SK-N-SH (cell line): Measurements from ENCODE around the gene SOX3.

Experiments used
- EP300 ChIP-seq, 2 experiments: IDR thresholded peaks; 2 replicates each; pipeline versions ENCODE4 v1.4.0 to v1.6.1; 2012; ENCODE audit warnings: borderline replicate concordance in 1 of 2, low read depth in 1 of 2, low read length in 1 of 2
- JUND ChIP-seq: IDR thresholded peaks from 2 replicates; pipeline ENCODE4 v1.4.0; 2012
- MXI1 ChIP-seq: IDR thresholded peaks from 2 replicates; pipeline ENCODE4 v1.6.1; 2012; ENCODE audit warnings: mild to moderate bottlenecking, low read depth, low read length, improper control_type of control experiment
- RAD21 ChIP-seq: IDR thresholded peaks from 2 replicates; pipeline ENCODE4 v1.6.1; 2012; ENCODE audit warnings: mild to moderate bottlenecking, low read length
- SIN3A ChIP-seq: IDR thresholded peaks from 2 replicates; pipeline ENCODE4 v1.6.1; 2012; ENCODE audit warnings: low read depth, mild to moderate bottlenecking, low read length, moderate library complexity, borderline replicate concordance
- TEAD4 ChIP-seq: IDR thresholded peaks from 2 replicates; pipeline ENCODE4 v1.4.0; 2012; ENCODE audit warnings: mild to moderate bottlenecking, borderline replicate concordance; ENCODE audit not compliant: insufficient read depth
- YY1 ChIP-seq: IDR thresholded peaks from 2 replicates; pipeline ENCODE4 v1.4.0; 2012; ENCODE audit warnings: low read depth, mild to moderate bottlenecking
- TF ChIP-seq, protein P1 (sequence below): fragments of 200-600 bp; sonication (generic); IDR thresholded peaks from 2 replicates; pipeline ENCODE4 v1.6.1; 2017; ENCODE audit warnings: antibody characterized with exemption, mild to moderate bottlenecking, moderate library complexity
- TF ChIP-seq, protein P2 (sequence below): IDR thresholded peaks from 2 replicates; pipeline ENCODE4 v1.4.0; 2012; ENCODE audit warnings: low read depth, borderline replicate concordance
- TF ChIP-seq, protein P3 (sequence below): IDR thresholded peaks from 2 replicates; pipeline ENCODE4 v1.6.1; 2012; ENCODE audit warnings: mild to moderate bottlenecking, low read depth, low read length, moderate library complexity
- TF ChIP-seq, protein P4 (sequence below): fragments of 150-350 bp; IDR thresholded peaks from 2 replicates; pipeline ENCODE4 v1.6.1; 2017; ENCODE audit warnings: antibody characterized with exemption, low read length, low read depth, borderline replicate concordance
- TF ChIP-seq, protein P5 (sequence below): IDR thresholded peaks from 2 replicates; pipeline ENCODE4 v1.4.0; 2012; ENCODE audit warnings: low read depth

DNA sequence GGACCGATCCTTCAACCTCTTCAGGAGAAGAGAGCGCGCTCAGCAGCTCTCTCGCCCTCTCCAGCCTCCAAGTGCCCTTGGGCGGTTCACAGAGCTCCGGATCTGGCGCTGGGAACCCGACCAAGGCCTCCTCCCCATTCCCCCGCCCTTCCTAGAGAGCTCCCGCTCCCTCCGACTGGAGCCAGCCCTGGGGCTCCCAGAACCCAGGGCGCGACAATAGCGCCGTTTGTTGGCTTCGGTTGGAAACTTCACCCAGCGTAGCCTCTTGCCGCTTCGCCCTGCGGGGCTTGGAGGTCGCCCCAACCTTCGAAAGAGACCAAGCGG lies 3.1 kb upstream of the SOX3 start:
- no peak for TF ChIP-seq EP300 (IDR thresholded peaks at IDR 0.05; ENCODE audit: borderline replicate concordance in 1 of 2, low read depth in 1 of 2, low read length in 1 of 2)
- TF ChIP-seq MXI1, result no peak
- no peak for TF ChIP-seq RAD21
- TF ChIP-seq, protein P1, sequence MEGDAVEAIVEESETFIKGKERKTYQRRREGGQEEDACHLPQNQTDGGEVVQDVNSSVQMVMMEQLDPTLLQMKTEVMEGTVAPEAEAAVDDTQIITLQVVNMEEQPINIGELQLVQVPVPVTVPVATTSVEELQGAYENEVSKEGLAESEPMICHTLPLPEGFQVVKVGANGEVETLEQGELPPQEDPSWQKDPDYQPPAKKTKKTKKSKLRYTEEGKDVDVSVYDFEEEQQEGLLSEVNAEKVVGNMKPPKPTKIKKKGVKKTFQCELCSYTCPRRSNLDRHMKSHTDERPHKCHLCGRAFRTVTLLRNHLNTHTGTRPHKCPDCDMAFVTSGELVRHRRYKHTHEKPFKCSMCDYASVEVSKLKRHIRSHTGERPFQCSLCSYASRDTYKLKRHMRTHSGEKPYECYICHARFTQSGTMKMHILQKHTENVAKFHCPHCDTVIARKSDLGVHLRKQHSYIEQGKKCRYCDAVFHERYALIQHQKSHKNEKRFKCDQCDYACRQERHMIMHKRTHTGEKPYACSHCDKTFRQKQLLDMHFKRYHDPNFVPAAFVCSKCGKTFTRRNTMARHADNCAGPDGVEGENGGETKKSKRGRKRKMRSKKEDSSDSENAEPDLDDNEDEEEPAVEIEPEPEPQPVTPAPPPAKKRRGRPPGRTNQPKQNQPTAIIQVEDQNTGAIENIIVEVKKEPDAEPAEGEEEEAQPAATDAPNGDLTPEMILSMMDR, result no peak
- no peak for TF ChIP-seq TEAD4
- no peak for TF ChIP-seq SIN3A
- no peak for TF ChIP-seq JUND
- TF ChIP-seq, protein P2, sequence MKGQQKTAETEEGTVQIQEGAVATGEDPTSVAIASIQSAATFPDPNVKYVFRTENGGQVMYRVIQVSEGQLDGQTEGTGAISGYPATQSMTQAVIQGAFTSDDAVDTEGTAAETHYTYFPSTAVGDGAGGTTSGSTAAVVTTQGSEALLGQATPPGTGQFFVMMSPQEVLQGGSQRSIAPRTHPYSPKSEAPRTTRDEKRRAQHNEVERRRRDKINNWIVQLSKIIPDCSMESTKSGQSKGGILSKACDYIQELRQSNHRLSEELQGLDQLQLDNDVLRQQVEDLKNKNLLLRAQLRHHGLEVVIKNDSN, result no peak
- TF ChIP-seq, protein P3, sequence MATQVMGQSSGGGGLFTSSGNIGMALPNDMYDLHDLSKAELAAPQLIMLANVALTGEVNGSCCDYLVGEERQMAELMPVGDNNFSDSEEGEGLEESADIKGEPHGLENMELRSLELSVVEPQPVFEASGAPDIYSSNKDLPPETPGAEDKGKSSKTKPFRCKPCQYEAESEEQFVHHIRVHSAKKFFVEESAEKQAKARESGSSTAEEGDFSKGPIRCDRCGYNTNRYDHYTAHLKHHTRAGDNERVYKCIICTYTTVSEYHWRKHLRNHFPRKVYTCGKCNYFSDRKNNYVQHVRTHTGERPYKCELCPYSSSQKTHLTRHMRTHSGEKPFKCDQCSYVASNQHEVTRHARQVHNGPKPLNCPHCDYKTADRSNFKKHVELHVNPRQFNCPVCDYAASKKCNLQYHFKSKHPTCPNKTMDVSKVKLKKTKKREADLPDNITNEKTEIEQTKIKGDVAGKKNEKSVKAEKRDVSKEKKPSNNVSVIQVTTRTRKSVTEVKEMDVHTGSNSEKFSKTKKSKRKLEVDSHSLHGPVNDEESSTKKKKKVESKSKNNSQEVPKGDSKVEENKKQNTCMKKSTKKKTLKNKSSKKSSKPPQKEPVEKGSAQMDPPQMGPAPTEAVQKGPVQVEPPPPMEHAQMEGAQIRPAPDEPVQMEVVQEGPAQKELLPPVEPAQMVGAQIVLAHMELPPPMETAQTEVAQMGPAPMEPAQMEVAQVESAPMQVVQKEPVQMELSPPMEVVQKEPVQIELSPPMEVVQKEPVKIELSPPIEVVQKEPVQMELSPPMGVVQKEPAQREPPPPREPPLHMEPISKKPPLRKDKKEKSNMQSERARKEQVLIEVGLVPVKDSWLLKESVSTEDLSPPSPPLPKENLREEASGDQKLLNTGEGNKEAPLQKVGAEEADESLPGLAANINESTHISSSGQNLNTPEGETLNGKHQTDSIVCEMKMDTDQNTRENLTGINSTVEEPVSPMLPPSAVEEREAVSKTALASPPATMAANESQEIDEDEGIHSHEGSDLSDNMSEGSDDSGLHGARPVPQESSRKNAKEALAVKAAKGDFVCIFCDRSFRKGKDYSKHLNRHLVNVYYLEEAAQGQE, result no peak
- TF ChIP-seq, protein P4, sequence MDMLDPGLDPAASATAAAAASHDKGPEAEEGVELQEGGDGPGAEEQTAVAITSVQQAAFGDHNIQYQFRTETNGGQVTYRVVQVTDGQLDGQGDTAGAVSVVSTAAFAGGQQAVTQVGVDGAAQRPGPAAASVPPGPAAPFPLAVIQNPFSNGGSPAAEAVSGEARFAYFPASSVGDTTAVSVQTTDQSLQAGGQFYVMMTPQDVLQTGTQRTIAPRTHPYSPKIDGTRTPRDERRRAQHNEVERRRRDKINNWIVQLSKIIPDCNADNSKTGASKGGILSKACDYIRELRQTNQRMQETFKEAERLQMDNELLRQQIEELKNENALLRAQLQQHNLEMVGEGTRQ, result no peak
- no peak for TF ChIP-seq YY1
- TF ChIP-seq, protein P5, sequence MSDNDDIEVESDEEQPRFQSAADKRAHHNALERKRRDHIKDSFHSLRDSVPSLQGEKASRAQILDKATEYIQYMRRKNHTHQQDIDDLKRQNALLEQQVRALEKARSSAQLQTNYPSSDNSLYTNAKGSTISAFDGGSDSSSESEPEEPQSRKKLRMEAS, result no peak
